Mammary epithelial cell (primary cell): Measurements from ENCODE around the gene ATE1.

Experiments used
- EZH2 ChIP-seq: IDR thresholded peaks from 2 replicates; pipeline ENCODE4 v1.6.1; 2012; ENCODE audit warnings: low read length, inconsistent platforms, borderline replicate concordance
- TF ChIP-seq, protein P1 (sequence below), 2 donors: IDR thresholded peaks in 1 of 2; conservative IDR thresholded peaks in 1 of 2; 2 replicates each; pipeline ENCODE4 v1.5.1; 2011 to 2012; ENCODE audit warnings: inconsistent platforms in 2 of 2, low read length in 2 of 2, mild to moderate bottlenecking in 2 of 2, control low read depth in 1 of 2, low read depth in 1 of 2; ENCODE audit not compliant: insufficient read depth in 1 of 2; ENCODE audit errors: extremely low read depth in 1 of 2

DNA sequence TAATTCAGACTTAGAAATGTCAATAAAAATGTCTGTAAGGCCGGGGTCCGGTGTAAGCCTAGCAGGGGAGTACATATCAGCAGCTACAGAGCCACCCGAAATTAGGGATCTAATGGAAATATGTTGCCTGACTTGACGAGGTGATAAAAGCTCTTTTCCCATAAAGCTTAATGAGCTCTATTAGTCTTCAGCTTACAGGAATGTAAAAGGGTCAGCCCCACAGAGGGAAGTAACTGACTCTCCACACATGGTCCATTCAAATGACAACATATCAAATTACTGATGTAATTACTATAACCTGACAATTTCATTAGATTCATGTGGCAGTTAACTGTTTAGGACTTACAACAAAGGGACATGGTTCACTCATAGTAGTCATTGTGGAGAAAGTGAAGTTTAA, 62.3 kb downstream of the ATE1 start:
- TF ChIP-seq, protein P1, sequence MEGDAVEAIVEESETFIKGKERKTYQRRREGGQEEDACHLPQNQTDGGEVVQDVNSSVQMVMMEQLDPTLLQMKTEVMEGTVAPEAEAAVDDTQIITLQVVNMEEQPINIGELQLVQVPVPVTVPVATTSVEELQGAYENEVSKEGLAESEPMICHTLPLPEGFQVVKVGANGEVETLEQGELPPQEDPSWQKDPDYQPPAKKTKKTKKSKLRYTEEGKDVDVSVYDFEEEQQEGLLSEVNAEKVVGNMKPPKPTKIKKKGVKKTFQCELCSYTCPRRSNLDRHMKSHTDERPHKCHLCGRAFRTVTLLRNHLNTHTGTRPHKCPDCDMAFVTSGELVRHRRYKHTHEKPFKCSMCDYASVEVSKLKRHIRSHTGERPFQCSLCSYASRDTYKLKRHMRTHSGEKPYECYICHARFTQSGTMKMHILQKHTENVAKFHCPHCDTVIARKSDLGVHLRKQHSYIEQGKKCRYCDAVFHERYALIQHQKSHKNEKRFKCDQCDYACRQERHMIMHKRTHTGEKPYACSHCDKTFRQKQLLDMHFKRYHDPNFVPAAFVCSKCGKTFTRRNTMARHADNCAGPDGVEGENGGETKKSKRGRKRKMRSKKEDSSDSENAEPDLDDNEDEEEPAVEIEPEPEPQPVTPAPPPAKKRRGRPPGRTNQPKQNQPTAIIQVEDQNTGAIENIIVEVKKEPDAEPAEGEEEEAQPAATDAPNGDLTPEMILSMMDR (conservative IDR thresholded peaks at IDR 0.05 in 1 of 2, IDR thresholded peaks at IDR 0.05 in 1 of 2; ENCODE audit: extremely low read depth in 1 of 2, insufficient read depth in 1 of 2, low read depth in 1 of 2, low read length in 2 of 2): no peak
- no peak for TF ChIP-seq EZH2
